Stimulated activated naive CD4-positive, alpha-beta T cell (primary cell): ENCODE results near the gene ANKRD11.

Experiments used
- DNase-seq, 6 experiments: peaks; one replicate each; lab custom pipeline; 2025; lab: John Stamatoyannopoulos, UW

The ANKRD11 gene

DNA sequence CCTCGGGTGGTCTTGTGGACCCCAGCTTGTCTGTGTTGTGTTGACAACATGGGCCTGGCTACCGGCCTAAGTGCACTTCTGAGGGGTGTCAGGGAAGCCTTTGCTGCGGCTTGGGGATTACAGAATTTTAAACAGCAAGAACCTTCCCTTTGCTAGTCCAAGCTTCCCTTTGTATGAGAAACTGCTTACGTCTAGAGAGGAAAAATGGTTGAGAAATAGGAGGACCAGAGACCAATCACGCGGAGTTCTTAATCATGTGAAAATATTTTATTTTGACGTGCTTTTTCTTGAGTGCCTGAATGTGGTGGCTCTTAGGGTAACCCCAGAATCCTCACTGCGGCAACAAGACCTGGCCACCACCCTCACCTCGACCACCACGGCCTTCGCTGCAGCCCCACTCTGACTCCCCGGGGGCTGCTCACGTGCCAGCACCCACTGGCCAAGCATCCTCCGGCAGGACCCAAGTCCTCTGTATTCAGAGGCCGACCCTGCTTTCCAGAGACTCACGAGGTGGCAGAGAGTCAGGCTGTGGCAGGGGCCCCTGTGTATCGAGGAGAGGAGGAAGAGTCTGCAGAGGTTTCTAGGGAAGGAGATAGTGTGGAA is 191.6 kb downstream of the ANKRD11 start:
- DNase-seq: no peak

GRCh38 chr16:89297910-89298545 is 192.3 kb downstream of the ANKRD11 start:
- no peak for DNase-seq

DNA sequence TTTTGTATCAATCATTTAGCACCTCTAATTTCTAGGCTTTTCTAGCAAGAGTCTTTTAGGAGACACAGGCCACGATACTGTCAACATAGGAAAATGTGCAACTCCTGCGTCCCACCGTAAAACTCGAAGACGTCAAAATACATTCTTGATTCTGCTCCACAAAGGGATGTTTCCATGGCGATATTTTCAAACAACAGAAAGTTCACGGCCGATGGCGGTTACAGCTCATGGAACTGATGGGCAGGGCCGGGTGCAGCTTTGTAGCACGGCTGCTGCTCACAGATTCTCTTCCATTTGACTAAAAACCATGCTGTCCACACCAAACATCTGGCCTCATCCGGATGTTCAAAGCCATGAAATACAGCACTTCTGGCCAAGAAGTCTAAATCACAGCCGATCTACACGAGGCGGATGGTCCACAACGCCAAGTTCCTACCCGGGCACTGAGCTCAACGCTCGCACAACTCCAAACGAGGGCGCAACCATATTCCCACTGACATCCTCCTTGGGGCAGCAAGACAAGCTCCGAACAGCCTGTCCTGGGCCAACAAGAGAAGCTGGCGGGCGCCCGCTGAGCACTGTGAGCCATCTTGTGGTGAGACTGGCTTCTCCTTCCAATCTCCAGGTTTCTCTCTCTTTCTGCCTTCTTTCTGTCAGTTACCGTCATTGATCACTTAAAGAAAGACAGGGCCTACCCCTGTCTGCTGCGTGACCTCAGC is 193.0 kb downstream of the ANKRD11 start:
- DNase-seq: no peak

DNA sequence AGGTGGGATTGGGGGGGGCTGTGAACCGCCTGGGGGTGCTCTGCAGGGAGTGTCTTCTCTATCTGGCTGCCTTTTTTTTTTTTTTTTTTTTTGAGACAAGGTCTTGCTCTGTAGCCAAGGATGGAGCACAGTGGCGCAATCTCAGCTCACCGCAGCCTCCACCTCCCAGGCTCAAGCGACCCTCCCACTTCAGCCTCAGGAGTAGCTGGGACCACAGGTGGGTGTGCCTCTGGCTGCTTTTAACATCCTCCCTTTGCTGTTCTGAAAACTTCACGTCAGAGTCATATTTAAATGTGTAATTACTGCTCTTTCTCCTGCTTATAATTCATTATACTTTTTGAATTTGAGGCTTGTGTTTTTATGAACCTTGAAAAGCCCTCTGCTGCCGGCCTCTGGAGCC is 194.4 kb downstream of the ANKRD11 start:
- DNase-seq: no peak

- no peak for DNase-seq
Observed at GRCh38 chr16:89295071-89295900, 195.1 kb downstream of the ANKRD11 start.

- DNase-seq: no peak
Observed at GRCh38 chr16:89294486-89294885, 195.9 kb downstream of the ANKRD11 start.

DNA sequence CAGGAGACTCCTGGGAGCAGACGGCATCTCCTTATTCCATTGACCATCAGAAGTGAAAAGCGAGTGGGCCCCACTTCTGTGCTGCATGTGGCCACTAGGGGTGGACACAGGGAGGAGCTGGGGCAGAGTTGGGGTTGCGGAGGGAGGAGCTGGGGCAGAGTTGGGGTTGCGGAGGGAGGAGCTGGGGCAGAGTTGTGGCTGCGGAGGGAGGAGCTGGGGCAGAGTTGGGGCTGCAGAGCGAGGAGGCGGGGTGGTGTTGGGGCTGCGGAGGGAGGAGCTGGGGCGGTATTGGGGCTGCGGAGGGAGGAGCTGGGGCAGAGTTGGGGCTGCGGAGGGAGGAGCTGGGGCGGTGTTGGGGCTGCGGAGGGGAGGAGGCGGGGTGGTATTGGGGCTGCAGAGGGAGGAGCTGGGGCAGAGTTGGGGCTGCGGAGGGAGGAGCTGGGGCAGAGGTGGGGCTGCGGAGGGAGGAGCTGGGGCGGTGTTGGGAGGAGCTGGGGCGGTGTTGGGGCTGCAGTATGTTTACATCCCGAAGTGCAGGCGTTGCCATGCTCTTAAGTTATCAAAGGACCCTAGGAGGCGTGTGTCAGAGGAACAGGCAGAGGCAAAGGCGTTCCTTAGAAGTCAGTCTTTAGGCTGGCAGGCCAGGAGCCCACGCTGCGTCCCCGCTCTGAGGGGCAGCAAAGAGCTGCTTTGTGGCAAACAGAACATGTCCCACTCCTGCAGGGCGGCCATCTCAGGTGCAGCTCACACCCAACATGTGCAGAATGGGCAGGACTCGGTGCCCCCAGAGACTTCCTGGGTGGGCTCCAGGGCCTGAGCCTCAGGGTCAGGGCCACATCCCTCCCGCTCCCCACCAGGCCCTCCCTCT is 196.9 kb downstream of the ANKRD11 start:
- no peak for DNase-seq

- no peak for DNase-seq
Observed at GRCh38 chr16:89292443-89293078, 197.8 kb downstream of the ANKRD11 start.

- no peak for DNase-seq
Observed at GRCh38 chr16:89291776-89292175, 198.6 kb downstream of the ANKRD11 start.

DNA sequence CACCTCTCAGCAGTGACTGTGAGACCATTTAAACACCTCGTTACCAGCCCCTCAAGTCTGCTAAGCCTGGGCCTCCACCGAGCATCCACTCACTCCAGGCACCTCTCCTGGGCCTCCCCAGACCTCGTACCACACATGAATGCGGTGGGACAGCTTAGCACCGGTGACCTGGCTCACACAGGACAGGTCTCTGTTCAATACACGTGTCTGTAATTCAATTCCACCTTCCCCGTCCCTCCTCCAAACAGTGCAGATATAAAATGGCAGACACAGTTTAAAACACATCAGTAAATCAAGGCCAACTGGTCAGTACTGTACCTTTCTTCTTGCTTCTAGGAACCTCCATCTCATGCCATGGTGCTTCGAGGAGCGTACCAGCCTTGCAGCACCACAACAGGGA is 199.0 kb downstream of the ANKRD11 start:
- DNase-seq: no peak

- DNase-seq: no peak
Observed at GRCh38 chr16:89290887-89291286, 199.5 kb downstream of the ANKRD11 start.

DNA sequence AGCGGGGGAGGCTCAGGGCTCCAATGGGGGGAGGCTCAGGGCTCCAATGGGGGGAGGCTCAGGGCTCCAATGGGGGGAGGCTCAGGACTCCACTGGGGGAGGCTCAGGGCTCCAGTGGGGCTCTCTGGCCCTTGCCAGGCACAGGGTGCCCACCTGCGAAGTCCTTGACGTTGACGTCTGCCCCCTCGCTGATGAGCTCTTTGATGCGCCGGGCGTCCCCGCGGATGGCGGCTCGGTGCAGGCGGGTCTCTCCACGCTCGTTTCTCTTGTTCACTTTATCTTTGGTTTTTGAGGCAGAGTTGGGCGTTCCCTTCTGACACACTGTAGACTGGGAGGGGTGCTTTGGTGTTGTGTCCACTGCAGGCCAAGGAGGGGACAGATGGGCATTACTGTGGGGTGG is 199.9 kb downstream of the ANKRD11 start:
- DNase-seq: no peak

DNA sequence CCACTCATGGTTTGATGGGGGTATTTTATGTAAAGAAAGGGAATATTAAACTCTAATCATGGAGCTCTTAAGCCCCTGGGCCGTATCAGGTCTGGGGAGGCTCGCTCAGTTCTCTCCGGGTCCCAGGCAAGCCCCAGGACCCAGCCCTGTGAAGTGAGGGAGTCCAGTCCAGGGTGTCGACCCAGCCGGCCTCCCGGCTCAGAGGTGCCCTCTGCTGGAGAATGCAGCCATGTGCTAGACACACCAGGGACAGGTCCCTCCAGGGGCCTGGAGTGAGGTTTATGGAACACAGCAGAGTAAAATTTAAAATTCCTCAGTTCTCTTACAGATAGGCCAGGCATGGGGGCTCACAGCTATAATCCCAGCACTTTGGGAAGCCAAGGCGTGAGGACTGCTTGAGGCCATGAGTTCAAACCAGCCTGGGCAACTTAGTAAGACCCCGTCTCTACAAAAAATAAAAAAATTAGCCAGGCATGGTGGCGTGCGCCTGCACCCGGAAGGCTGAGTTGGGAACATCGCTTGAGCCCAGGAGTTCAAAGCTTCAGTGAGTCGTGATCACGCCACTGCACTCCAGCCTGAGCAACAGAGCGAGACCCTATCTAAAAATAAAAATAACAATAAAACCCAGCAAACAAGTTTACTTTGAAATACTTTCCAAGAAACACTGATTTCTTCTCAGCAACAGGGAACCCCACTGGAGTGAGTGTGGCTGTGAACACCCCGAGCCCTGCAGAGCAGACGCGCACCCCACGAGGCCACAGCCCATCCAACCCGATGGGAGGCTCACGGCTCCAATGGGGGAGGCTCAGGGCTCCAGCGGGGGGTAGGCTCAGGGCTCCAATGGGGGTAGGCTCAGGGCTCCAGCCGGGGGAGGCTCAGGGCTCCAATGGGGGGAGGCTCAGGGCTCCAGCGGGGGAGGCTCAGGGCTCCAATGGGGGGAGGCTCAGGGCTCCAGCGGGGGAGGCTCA is 200.6 kb downstream of the ANKRD11 start:
- peak; percentile 35 to 70 (median 56) for DNase-seq

DNA sequence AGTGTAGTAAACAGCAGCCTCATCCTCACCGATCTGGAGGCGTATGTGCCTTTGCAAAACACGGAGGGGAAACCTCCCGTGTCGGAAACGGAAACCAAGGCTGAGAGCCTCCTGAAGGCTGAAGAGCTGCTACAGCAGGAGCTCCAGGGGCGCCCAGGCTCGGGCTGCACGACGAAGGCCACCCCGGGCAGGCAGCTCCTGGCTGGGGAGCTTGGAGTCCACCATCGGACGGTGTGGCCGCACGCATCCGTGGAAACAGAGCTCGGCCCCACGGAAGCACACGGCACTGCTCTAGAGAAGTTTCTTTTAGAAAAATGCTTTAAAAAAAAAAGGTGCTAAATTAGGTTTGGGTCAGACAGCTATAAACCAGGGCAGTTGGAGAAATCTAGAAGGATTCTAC is 201.4 kb downstream of the ANKRD11 start:
- no peak for DNase-seq

- DNase-seq: no peak
Observed at GRCh38 chr16:89288577-89288844, 201.8 kb downstream of the ANKRD11 start.

DNA sequence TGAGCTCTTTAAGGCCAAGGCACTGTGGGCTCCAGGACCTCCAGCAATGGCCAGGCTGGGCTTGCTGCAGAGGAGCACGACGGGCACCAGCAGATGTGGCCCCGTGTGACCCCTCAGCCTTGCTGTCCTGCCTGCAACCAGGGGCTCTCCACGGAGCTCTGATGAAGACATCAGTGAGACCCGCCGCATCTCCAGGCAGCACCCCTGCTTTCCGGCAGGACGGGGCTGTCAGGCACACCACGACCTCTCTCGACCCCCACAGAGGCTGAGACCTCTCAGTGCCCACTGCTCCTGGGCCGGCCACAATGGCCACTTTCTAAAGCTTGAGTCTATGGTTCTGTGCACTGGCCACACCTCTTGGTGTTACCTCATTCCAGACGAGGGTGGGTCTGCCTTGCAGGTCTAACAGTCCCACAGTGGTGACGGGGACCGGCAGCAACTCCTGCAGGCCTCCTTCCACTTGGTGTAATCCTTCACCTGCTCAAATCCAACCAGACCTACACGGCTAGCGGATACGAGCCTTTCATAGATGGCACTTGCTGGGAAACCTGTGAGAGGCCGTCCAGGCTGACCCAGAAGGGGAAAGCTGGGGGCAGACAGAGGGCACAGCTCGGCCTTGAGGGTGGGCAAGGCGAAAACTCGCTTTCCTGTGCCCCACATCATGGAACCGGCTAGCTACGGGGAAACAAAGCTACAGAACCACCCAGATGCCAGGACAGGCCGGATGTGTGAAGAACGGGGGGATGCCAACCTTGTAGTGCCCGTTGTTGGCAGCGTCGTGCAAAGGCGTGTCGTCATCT is 202.4 kb downstream of the ANKRD11 start:
- DNase-seq: no peak

GRCh38 chr16:89286096-89286495 is 204.3 kb downstream of the ANKRD11 start:
- DNase-seq: no peak

DNA sequence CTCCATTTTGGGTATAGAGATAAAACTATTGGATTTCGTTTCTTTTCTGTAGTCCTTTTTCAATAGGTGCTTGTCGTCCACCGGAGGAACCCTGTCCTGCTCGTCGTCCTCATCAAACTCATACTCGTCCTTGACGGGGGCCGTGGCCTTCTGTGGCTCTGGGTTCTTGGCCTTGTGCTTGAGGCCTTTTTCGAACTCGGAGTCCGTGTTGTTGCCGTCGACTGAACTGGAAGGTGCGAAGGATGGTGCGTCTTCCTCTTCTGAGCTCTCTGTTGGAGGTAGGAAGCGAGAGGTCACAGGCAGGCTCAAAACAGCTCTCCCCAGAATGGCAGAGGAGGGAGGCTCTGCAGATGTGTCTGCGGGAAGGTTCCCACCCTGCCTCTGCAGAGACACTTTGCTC is 205.0 kb downstream of the ANKRD11 start:
- DNase-seq: no peak

- DNase-seq: no peak
Observed at GRCh38 chr16:89283449-89283848, 206.9 kb downstream of the ANKRD11 start.
